ENCODE measurements around the gene SI.
"Not testable (repeated sequence)": the region's sequence is repeated elsewhere in the genome, so short reads cannot be mapped to it uniquely, and the experiment has no call there.

SI gene

DNA sequence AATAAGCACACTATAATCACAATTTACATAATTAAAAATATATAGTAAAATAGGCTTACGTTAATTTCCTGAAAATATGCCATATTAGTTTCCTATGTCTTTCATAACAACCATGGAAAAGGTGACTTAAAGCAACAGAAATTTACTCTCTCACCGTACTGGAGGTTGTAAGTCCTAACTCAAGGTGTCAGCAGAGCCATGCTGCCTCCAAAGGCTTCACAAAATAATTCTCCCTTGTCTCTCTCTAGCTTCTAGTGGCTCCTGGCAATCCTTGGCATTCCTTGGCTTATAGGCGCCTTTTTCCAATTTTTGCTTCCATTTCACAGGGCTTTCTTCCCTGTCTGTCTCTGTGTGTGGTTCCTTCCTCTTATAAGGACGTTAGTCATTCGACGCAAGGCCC lies 7.6 kb downstream of the SI start:
- FAIRE-seq (no peak), DNase-seq (ENCODE audit: insufficient read length, low spot score) (no peak)
- TF ChIP-seq, protein P1, sequence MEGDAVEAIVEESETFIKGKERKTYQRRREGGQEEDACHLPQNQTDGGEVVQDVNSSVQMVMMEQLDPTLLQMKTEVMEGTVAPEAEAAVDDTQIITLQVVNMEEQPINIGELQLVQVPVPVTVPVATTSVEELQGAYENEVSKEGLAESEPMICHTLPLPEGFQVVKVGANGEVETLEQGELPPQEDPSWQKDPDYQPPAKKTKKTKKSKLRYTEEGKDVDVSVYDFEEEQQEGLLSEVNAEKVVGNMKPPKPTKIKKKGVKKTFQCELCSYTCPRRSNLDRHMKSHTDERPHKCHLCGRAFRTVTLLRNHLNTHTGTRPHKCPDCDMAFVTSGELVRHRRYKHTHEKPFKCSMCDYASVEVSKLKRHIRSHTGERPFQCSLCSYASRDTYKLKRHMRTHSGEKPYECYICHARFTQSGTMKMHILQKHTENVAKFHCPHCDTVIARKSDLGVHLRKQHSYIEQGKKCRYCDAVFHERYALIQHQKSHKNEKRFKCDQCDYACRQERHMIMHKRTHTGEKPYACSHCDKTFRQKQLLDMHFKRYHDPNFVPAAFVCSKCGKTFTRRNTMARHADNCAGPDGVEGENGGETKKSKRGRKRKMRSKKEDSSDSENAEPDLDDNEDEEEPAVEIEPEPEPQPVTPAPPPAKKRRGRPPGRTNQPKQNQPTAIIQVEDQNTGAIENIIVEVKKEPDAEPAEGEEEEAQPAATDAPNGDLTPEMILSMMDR (IDR thresholded peaks at IDR 0.05; ENCODE audit: insufficient read depth, missing control alignments): no peak

DNA sequence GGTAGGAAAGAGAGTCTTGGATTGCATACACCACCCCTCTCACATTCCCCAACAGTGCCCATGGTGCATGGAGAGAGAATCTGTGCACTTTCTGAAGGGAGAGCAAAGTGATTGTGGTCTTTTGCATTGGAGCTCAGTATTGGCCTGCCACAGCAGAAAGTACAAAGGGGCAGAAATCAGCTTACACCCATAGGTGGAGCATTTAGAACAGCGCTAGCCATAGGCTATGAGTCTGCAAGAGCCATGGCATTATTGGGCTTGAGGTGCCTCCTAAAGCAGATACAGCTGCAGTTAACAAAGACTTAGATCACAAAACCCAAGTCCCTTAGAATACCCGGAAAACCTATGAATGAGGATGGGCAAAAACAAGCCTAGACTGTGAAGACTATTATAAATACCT lies 21.8 kb downstream of the SI start:
- DNase-seq (ENCODE audit: insufficient read length, low spot score): no peak
- TF ChIP-seq, protein P1 (IDR thresholded peaks at IDR 0.05; ENCODE audit: insufficient read depth, missing control alignments): no peak
- FAIRE-seq: no peak

DNA sequence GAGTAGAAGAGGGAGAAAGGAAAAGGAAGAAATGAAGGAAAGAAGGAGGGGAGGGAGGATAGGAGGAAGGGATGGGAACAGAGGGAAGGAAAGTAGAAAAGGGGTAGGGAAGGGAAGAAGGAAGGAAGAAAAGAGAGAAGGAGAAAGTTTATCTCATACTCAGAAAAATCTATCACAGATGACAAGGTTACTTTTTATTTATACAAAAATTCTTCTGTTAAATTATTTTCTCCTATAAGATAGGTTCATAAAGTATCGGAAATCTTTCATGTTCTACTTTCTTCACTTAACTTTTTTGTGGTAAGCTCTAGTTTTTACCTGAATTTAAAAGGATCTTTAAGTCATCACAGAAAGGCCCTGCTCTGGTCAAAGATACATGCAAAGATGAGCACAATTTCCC lies 38.1 kb downstream of the SI start:
- no peak for DNase-seq (ENCODE audit: insufficient read length, low spot score)
- no peak for FAIRE-seq
- TF ChIP-seq, protein P1 (IDR thresholded peaks at IDR 0.05; ENCODE audit: insufficient read depth, missing control alignments): no peak

DNA sequence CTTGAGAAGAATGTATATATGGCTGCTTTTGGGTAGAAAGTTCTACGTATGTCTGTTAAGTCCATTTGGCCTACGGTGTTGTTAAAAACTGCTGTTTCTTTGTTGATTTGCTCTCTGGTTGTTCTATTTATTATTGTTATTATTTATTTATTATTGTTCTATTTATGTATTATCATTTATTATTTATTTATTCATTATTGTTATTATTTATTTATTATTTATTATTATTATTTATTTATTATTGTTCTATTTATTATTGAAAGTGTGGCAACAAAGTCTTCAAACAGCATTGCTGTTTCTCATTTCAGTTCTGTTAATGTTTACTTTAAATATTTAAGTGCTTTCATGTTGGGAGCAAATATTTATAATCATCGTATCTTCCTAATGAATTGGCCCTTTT lies 66.7 kb downstream of the SI start:
- TF ChIP-seq, protein P1 (IDR thresholded peaks at IDR 0.05; ENCODE audit: insufficient read depth, missing control alignments): no peak
- no peak for FAIRE-seq

DNA sequence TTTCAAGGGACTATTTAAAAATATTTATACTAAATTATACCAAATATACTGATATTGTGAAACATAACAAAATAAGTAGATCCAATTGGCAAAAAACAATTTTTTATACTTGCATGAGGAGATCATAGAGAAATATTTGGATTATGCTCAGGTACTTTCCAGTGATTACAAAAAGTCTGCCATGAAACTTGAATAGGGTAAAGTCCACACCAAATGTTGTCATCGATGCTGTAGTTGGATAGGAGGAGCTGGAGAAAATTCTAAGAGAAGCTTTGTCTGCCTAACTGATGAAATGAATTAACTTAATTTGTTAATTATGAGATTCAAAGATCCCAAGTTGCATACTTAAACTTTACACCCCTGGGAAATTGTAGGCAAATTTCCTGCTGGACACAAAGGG lies 93.3 kb downstream of the SI start:
- TF ChIP-seq, protein P1 (IDR thresholded peaks at IDR 0.05; ENCODE audit: insufficient read depth, missing control alignments): no peak

More for the DNA sequence above, 66.7 kb downstream of the SI start:
- DNase-seq (ENCODE audit: insufficient read length, low spot score): no peak

DNA sequence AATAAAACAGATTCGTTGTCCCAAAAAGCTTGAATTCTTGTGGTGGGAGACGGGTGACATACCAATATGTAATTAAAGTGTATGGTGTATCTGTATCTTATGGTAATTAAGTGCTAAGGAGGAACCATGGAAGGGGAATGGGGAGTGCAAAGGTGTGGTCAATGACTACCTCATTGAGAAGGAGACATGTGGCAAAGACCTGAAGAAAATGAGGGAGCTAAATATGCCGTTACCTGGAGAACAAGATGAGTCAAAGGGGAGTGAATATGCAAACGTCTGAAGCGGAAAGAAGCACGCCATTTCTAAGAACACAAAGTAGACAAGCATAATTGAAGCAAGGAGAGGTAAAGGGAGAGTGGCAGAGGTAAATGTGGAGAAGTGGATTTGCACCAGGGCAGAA lies 115.7 kb downstream of the SI start:
- DNase-seq (ENCODE audit: insufficient read length, low spot score) (no peak), FAIRE-seq (no peak)
- TF ChIP-seq, protein P1 (IDR thresholded peaks at IDR 0.05; ENCODE audit: insufficient read depth, missing control alignments): no peak

More for the DNA sequence above, 93.3 kb downstream of the SI start:
- FAIRE-seq (no peak), DNase-seq (ENCODE audit: insufficient read length, low spot score) (no peak)

DNA sequence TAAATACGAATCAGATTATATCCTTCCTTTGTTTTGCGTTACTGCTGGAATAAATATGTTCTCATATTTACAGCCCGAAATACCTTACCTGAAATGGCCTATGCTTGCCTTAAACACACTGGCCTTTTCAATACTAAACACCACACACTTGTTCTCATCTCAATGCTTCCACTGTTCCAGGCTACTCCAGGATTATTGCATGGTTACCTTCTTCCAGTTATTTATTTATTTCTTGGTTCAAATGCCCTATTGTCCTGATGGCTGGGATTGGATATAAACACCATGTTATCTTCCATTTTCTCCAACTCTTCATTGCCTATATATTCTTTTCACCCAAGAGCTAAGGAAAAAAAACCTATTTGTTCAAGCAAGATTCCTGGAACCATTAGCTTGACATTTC lies 125.3 kb downstream of the SI start:
- peak; percentile 35 for FAIRE-seq
- TF ChIP-seq, protein P1 (IDR thresholded peaks at IDR 0.05; ENCODE audit: insufficient read depth, missing control alignments): no peak

DNA sequence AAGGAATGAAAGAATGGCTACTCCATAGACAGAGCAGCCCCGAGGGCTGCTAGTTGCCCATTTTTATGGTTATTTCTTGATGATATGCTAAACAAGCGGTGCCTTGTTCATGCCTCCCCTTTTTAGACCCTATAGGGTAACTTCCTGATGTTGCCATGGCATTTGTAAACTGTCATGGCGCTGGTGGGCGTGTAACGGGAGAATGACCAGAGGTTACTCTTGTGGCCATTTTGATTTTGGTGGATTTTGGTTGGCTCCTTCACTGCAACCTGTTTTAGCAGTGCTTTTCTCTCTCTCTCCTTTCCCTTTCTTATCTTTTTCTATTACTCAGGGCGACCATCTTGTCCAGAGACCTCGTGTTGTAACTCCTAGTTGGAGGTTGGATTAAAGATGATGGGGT lies 126.9 kb downstream of the SI start:
- not testable (repeated sequence) for DNase-seq (ENCODE audit: insufficient read length, low spot score); FAIRE-seq

More for the DNA sequence above, 125.3 kb downstream of the SI start:
- DNase-seq (ENCODE audit: insufficient read length, low spot score): no peak

Measured in D721Med (cell line).